ENCODE results near the gene RABGAP1.

- TF ChIP-seq CTCF (conservative IDR thresholded peaks at IDR 0.05 in 1 of 2, IDR thresholded peaks at IDR 0.05 in 1 of 2; ENCODE audit: extremely low read depth in 1 of 2, insufficient read depth in 1 of 2, low read depth in 1 of 2, low read length in 2 of 2) (no peak), EZH2 (IDR thresholded peaks at IDR 0.05; ENCODE audit: borderline replicate concordance, low read length) (no peak)
Observed at GRCh38 chr9:123046406-123047195, 105.8 kb downstream of the RABGAP1 start.
